Naive B cell (primary cell): ENCODE measurements around the gene SLC22A14. TPM values are rescaled to one million over a fixed set of nuclear protein-coding genes. Genes with fewer than 3 reads are reported as not detected.
A peak's percentile ranks its signal among the peaks of the same experiment; 100 is the strongest.
"Not testable (repeated sequence)": the region's sequence is repeated elsewhere in the genome, so short reads cannot be mapped to it uniquely, and the experiment has no call there.

ENCODE experiments used
- ATAC-seq, 2 donors: fragments of 150-1000 bp; cut with Tn5 transposase; 2 replicates each; pipeline ENCODE4 v1.10.0; 2021; ENCODE audit warnings: low read depth in 2 of 2, mild to moderate bottlenecking in 2 of 2, moderate library complexity in 2 of 2
- DNase-seq: peaks from one replicate; pipeline ENCODE4 v3.0.0; 2022
- H3K27ac Mint-ChIP-seq, 6 donors: one replicate each; pipeline ENCODE4 v1.8.0; 2020 to 2022; ENCODE audit warnings: mild to moderate bottlenecking in 6 of 6, mixed read lengths in 6 of 6, moderate library complexity in 5 of 6, inconsistent platforms in 2 of 6
- H3K27me3 Mint-ChIP-seq, 3 donors: one replicate each; pipeline ENCODE4 v1.8.0; 2021 to 2022; ENCODE audit warnings: mixed read lengths in 3 of 3, mild to moderate bottlenecking in 1 of 3
- H3K36me3 Mint-ChIP-seq, 2 donors: one replicate each; pipeline ENCODE4 v1.8.0; 2020 to 2022; ENCODE audit warnings: mixed read lengths in 2 of 2, inconsistent platforms in 1 of 2, mild to moderate bottlenecking in 1 of 2
- H3K4me1 Mint-ChIP-seq, 3 donors: one replicate each; pipeline ENCODE4 v1.8.0; 2020 to 2022; ENCODE audit warnings: mixed read lengths in 3 of 3, inconsistent platforms in 1 of 3, mild to moderate bottlenecking in 1 of 3, moderate library complexity in 1 of 3
- H3K4me3 Mint-ChIP-seq, 8 donors: one replicate each; pipeline ENCODE4 v1.8.0; 2020 to 2022; ENCODE audit warnings: mild to moderate bottlenecking in 8 of 8, mixed read lengths in 8 of 8, moderate library complexity in 8 of 8, inconsistent platforms in 2 of 8
- H3K9me3 Mint-ChIP-seq, 7 donors: one replicate each; pipeline ENCODE4 v1.8.0; 2020 to 2022; ENCODE audit warnings: mixed read lengths in 7 of 7, mild to moderate bottlenecking in 5 of 7, inconsistent platforms in 2 of 7, moderate library complexity in 1 of 7
- polyA plus RNA-seq, 6 donors: library from polyadenylated mRNA; unstranded; fragments of 300-500 nt; fragmentation: Illumina TruSeq; gene quantifications; one replicate each; pipeline ENCODE4 v1.2.3, GENCODE V29; 2021; ENCODE audit warnings: low read depth in 6 of 6

The SLC22A14 gene
- polyA plus RNA-seq, 6 donors from 2014 or later = not detected

- H3K36me3 Mint-ChIP-seq = no peaks in the 10 kb centered on the region
Observed at GRCh38 chr3:38276917-38277630, 5.0 kb upstream of the SLC22A14 start.

GRCh38 chr3:38278841-38279240 lies 3.3 kb upstream of the SLC22A14 start:
- ATAC-seq = no peak
- H3K4me3 Mint-ChIP-seq = no peak overlapping the region
- no peaks in the 10 kb centered on the region for H3K36me3 Mint-ChIP-seq
- H3K4me1 Mint-ChIP-seq = no peaks in the 10 kb centered on the region
- H3K27me3 Mint-ChIP-seq = no peaks in the 10 kb centered on the region
- DNase-seq = no peak
- H3K9me3 Mint-ChIP-seq = no peaks in the 10 kb centered on the region
- no peak overlapping the region for H3K27ac Mint-ChIP-seq

More at GRCh38 chr3:38276917-38277630, 5.0 kb upstream of the SLC22A14 start:
- H3K27ac Mint-ChIP-seq = no peak overlapping the region
- ATAC-seq (no peak), DNase-seq (no peak)
- no peaks in the 10 kb centered on the region for H3K9me3 Mint-ChIP-seq
- H3K4me1 Mint-ChIP-seq = peaks cover 8 to 10% (median 9%) of the 10 kb centered on the region in 3 donors
- no peak overlapping the region for H3K4me3 Mint-ChIP-seq
- no peaks in the 10 kb centered on the region for H3K27me3 Mint-ChIP-seq

GRCh38 chr3:38283810-38284755 lies 2.0 kb downstream of the SLC22A14 start:
- Mint-ChIP-seq H3K9me3 (peaks cover 0 to 5% (median 0%) of the 10 kb centered on the region in 7 donors), H3K27ac (no peak overlapping the region)
- no peak for ATAC-seq

GRCh38 chr3:38284756-38285150 lies 2.7 kb downstream of the SLC22A14 start:
- ATAC-seq (no peak), DNase-seq (no peak)
- no peaks in the 10 kb centered on the region for H3K36me3 Mint-ChIP-seq
- H3K4me3 Mint-ChIP-seq = no peak overlapping the region
- peaks cover 0 to 5% (median 0%) of the 10 kb centered on the region in 7 donors for H3K9me3 Mint-ChIP-seq
- peak overlapping the region in 1 of 6 donors; percentile 13 for H3K27ac Mint-ChIP-seq
- H3K4me1 Mint-ChIP-seq = no peaks in the 10 kb centered on the region
- H3K27me3 Mint-ChIP-seq = no peaks in the 10 kb centered on the region

More at GRCh38 chr3:38283810-38284755, 2.0 kb downstream of the SLC22A14 start:
- H3K4me3 Mint-ChIP-seq = peak overlapping the region in 1 of 8 donors; percentile 32
- no peaks in the 10 kb centered on the region for H3K36me3 Mint-ChIP-seq
- H3K4me1 Mint-ChIP-seq = no peaks in the 10 kb centered on the region
- no peaks in the 10 kb centered on the region for H3K27me3 Mint-ChIP-seq
- no peak for DNase-seq

- not testable (repeated sequence) for H3K36me3 Mint-ChIP-seq, H3K27me3 Mint-ChIP-seq, DNase-seq, H3K9me3 Mint-ChIP-seq, H3K4me3 Mint-ChIP-seq, H3K4me1 Mint-ChIP-seq, H3K27ac Mint-ChIP-seq, ATAC-seq
Observed at GRCh38 chr3:38289286-38290217, 7.5 kb downstream of the SLC22A14 start.

- not testable (repeated sequence) for H3K4me1 Mint-ChIP-seq, H3K9me3 Mint-ChIP-seq, H3K27ac Mint-ChIP-seq, H3K36me3 Mint-ChIP-seq, H3K4me3 Mint-ChIP-seq, ATAC-seq, DNase-seq
- peaks cover 0 to 16% (median 11%) of the 10 kb centered on the region in 3 donors for H3K27me3 Mint-ChIP-seq
Observed at GRCh38 chr3:38297053-38297452, 15.0 kb downstream of the SLC22A14 start.

GRCh38 chr3:38297537-38297936 lies 15.4 kb downstream of the SLC22A14 start:
- peaks cover 0 to 16% (median 11%) of the 10 kb centered on the region in 3 donors for H3K27me3 Mint-ChIP-seq
- no peaks in the 10 kb centered on the region for H3K36me3 Mint-ChIP-seq
- H3K4me3 Mint-ChIP-seq = no peak overlapping the region
- DNase-seq (no peak), ATAC-seq (no peak)
- H3K4me1 Mint-ChIP-seq = no peaks in the 10 kb centered on the region
- peaks cover 0 to 2% (median 0%) of the 10 kb centered on the region in 7 donors for H3K9me3 Mint-ChIP-seq
- H3K27ac Mint-ChIP-seq = no peak overlapping the region

- H3K27ac Mint-ChIP-seq = no peak overlapping the region
- DNase-seq (no peak), ATAC-seq (peak in 1 of 2 donors; percentile 44)
- H3K27me3 Mint-ChIP-seq = peaks cover 0 to 16% (median 11%) of the 10 kb centered on the region in 3 donors
- no peak overlapping the region for H3K4me3 Mint-ChIP-seq
- no peaks in the 10 kb centered on the region for H3K36me3 Mint-ChIP-seq
- no peaks in the 10 kb centered on the region for H3K4me1 Mint-ChIP-seq
- peaks cover 0 to 2% (median 0%) of the 10 kb centered on the region in 7 donors for H3K9me3 Mint-ChIP-seq
Observed at GRCh38 chr3:38297947-38298711, 16.0 kb downstream of the SLC22A14 start.

GRCh38 chr3:38306941-38307340 lies 24.8 kb downstream of the SLC22A14 start:
- H3K4me3 Mint-ChIP-seq = no peak overlapping the region
- H3K36me3 Mint-ChIP-seq = peaks cover 0 to 14% of the 10 kb centered on the region in 2 donors
- peaks cover 8 to 28% (median 10%) of the 10 kb centered on the region in 3 donors for H3K27me3 Mint-ChIP-seq
- no peak for ATAC-seq
- DNase-seq = no peak
- peaks cover 2 to 10% (median 7%) of the 10 kb centered on the region in 7 donors for H3K9me3 Mint-ChIP-seq
- no peaks in the 10 kb centered on the region for H3K4me1 Mint-ChIP-seq
- no peak overlapping the region for H3K27ac Mint-ChIP-seq

GRCh38 chr3:38307599-38307998 lies 25.5 kb downstream of the SLC22A14 start:
- H3K27me3 Mint-ChIP-seq = peaks cover 8 to 34% (median 14%) of the 10 kb centered on the region in 3 donors
- no peak overlapping the region for H3K4me3 Mint-ChIP-seq
- peaks cover 0 to 14% of the 10 kb centered on the region in 2 donors for H3K36me3 Mint-ChIP-seq
- no peaks in the 10 kb centered on the region for H3K4me1 Mint-ChIP-seq
- DNase-seq (no peak), ATAC-seq (no peak)
- peaks cover 2 to 10% (median 7%) of the 10 kb centered on the region in 7 donors for H3K9me3 Mint-ChIP-seq
- no peak overlapping the region for H3K27ac Mint-ChIP-seq

GRCh38 chr3:38308456-38308855 lies 26.4 kb downstream of the SLC22A14 start:
- no peaks in the 10 kb centered on the region for H3K4me1 Mint-ChIP-seq
- H3K27ac Mint-ChIP-seq = no peak overlapping the region
- H3K9me3 Mint-ChIP-seq = peaks cover 2 to 10% (median 7%) of the 10 kb centered on the region in 7 donors
- ATAC-seq (no peak), DNase-seq (no peak)
- H3K36me3 Mint-ChIP-seq = peaks cover 0 to 14% of the 10 kb centered on the region in 2 donors
- H3K4me3 Mint-ChIP-seq = no peak overlapping the region
- peaks cover 8 to 38% (median 17%) of the 10 kb centered on the region in 3 donors for H3K27me3 Mint-ChIP-seq

GRCh38 chr3:38311476-38311875 lies 29.4 kb downstream of the SLC22A14 start:
- Mint-ChIP-seq H3K27ac (peak overlapping the region in 1 of 6 donors; percentile 41), H3K4me3 (no peak overlapping the region), H3K27me3 (peaks cover 0 to 30% (median 17%) of the 10 kb centered on the region in 3 donors), H3K36me3 (no peaks in the 10 kb centered on the region), H3K9me3 (no peaks in the 10 kb centered on the region), H3K4me1 (no peaks in the 10 kb centered on the region)
- DNase-seq (no peak), ATAC-seq (no peak)
